ENCODE measurements around the gene RCSD1.

- no peak for TF ChIP-seq POLR2A (IDR thresholded peaks at IDR 0.05; ENCODE audit: low read depth)
- no peak for TF ChIP-seq CTCF (IDR thresholded peaks at IDR 0.05)
- TF ChIP-seq EP300 (IDR thresholded peaks at IDR 0.05), result no peak
Measured at GRCh38 chr1:167618789-167619188, 11.2 kb upstream of the RCSD1 start.
